Ishikawa (cell line): Measurements from ENCODE around the gene SINHCAF.

Source experiments
- CEBPB ChIP-seq: IDR thresholded peaks from 2 replicates; pipeline ENCODE4 v1.6.1; 2012
- CREB1 ChIP-seq: IDR thresholded peaks from 2 replicates; pipeline ENCODE4 v1.6.1; 2012; ENCODE audit warnings: low read depth
- EGR1 ChIP-seq: IDR thresholded peaks from 2 replicates; pipeline ENCODE4 v1.6.1; 2012
- EP300 ChIP-seq: IDR thresholded peaks from 2 replicates; pipeline ENCODE4 v1.6.1; 2012; ENCODE audit warnings: borderline replicate concordance
- FOXM1 ChIP-seq: IDR thresholded peaks from 2 replicates; pipeline ENCODE4 v1.6.1; 2012; ENCODE audit warnings: low read depth, borderline replicate concordance
- MAX ChIP-seq: IDR thresholded peaks from 2 replicates; pipeline ENCODE4 v1.6.1; 2012
- NFIC ChIP-seq: IDR thresholded peaks from 2 replicates; pipeline ENCODE4 v1.6.1; 2012
- RAD21 ChIP-seq: IDR thresholded peaks from 2 replicates; pipeline ENCODE4 v1.6.1; 2012; ENCODE audit warnings: low read depth
- TAF1 ChIP-seq: IDR thresholded peaks from 2 replicates; pipeline ENCODE4 v1.6.1; 2012; ENCODE audit warnings: low read depth, mild to moderate bottlenecking
- TCF12 ChIP-seq: IDR thresholded peaks from 2 replicates; pipeline ENCODE4 v1.6.1; 2012; ENCODE audit warnings: low read depth
- TEAD4 ChIP-seq: IDR thresholded peaks from 2 replicates; pipeline ENCODE4 v1.6.1; 2012
- YY1 ChIP-seq: IDR thresholded peaks from 2 replicates; pipeline ENCODE4 v1.6.1; 2012; ENCODE audit warnings: low read depth
- ZBTB7A ChIP-seq: IDR thresholded peaks from 2 replicates; pipeline ENCODE4 v1.6.1; 2012; ENCODE audit warnings: low read depth
- TF ChIP-seq, protein P1 (sequence below): IDR thresholded peaks from 2 replicates; pipeline ENCODE4 v1.6.1; 2012
- TF ChIP-seq, protein P2 (sequence below): IDR thresholded peaks from 2 replicates; pipeline ENCODE4 v1.6.1; 2012; ENCODE audit warnings: low read depth, mild to moderate bottlenecking

Gene SINHCAF

GRCh38 chr12:31315784-31316465 is 10.0 kb downstream of the SINHCAF start:
- TF ChIP-seq NFIC (no peak), TEAD4 (no peak), EP300 (no peak), CEBPB (0 out of 2 replicates have a peak, but pooled peaks have one; percentile 29)

GRCh38 chr12:31315044-31315715 is 10.8 kb downstream of the SINHCAF start:
- TF ChIP-seq, protein P1, sequence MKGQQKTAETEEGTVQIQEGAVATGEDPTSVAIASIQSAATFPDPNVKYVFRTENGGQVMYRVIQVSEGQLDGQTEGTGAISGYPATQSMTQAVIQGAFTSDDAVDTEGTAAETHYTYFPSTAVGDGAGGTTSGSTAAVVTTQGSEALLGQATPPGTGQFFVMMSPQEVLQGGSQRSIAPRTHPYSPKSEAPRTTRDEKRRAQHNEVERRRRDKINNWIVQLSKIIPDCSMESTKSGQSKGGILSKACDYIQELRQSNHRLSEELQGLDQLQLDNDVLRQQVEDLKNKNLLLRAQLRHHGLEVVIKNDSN = no peak
- TF ChIP-seq NFIC = no peak
- no peak for TF ChIP-seq CEBPB
- TF ChIP-seq YY1 = no peak
- no peak for TF ChIP-seq TEAD4
- no peak for TF ChIP-seq FOXM1
- TF ChIP-seq ZBTB7A = no peak

DNA sequence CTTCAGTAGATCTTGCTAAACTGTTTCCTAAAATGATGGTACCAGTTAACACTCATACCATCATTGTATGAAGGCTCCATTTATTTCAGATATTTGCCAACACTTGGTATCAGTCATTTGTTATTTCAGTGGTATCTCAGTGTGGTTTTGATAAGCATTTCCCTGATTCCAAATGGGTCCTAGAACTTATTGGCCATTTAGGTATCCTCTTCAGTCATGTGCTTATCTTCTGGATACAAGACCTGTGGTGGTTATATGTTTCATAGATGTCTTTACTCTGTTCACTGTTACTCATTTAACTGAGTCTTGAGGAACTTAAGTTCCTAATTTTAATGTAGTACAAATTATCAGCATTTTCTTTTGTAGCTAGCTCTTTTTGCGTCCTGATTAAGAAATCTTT is 13.5 kb downstream of the SINHCAF start:
- no peak for TF ChIP-seq EGR1
- TF ChIP-seq FOXM1 = no peak
- TF ChIP-seq CEBPB = no peak
- TF ChIP-seq TCF12 = no peak
- no peak for TF ChIP-seq MAX
- TF ChIP-seq TEAD4 = no peak
- TF ChIP-seq, protein P2, sequence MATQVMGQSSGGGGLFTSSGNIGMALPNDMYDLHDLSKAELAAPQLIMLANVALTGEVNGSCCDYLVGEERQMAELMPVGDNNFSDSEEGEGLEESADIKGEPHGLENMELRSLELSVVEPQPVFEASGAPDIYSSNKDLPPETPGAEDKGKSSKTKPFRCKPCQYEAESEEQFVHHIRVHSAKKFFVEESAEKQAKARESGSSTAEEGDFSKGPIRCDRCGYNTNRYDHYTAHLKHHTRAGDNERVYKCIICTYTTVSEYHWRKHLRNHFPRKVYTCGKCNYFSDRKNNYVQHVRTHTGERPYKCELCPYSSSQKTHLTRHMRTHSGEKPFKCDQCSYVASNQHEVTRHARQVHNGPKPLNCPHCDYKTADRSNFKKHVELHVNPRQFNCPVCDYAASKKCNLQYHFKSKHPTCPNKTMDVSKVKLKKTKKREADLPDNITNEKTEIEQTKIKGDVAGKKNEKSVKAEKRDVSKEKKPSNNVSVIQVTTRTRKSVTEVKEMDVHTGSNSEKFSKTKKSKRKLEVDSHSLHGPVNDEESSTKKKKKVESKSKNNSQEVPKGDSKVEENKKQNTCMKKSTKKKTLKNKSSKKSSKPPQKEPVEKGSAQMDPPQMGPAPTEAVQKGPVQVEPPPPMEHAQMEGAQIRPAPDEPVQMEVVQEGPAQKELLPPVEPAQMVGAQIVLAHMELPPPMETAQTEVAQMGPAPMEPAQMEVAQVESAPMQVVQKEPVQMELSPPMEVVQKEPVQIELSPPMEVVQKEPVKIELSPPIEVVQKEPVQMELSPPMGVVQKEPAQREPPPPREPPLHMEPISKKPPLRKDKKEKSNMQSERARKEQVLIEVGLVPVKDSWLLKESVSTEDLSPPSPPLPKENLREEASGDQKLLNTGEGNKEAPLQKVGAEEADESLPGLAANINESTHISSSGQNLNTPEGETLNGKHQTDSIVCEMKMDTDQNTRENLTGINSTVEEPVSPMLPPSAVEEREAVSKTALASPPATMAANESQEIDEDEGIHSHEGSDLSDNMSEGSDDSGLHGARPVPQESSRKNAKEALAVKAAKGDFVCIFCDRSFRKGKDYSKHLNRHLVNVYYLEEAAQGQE = no peak
- TF ChIP-seq CREB1 = no peak
- no peak for TF ChIP-seq NFIC
- TF ChIP-seq EP300 = no peak
- TF ChIP-seq TAF1 = no peak
- TF ChIP-seq YY1 = no peak

DNA sequence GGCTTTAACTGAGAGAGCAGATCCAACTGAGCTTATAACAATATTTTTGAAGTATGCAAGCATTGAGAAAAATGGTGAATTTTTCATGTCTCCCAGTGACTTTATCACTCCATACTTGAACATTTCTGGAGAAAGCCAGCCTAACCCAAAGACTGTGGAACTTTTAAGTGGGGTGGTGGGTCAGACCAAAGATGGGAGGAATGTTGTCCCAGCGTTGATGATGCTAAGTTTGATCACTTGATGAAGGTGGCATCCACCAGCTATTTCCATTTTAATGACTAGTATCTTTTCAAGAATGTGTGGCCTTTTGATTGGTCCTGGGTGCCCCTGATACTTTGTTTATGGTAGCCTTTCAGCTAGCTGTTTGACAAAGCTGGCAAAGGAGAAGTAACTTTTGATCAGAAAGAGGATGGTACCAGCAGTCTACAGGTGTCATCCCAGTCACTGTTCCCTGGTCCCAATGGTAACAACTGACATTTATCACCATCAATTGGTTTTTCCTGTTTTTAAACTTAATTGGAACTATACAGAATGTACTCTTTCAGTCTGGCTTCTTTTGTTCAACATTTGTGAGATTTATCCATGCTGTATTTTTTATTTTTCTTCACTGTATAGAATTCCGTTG is 14.2 kb downstream of the SINHCAF start:
- TF ChIP-seq RAD21 = no peak
- no peak for TF ChIP-seq CEBPB
- TF ChIP-seq, protein P1 = no peak
- no peak for TF ChIP-seq TAF1
- TF ChIP-seq TEAD4 = no peak
- TF ChIP-seq NFIC = no peak
- TF ChIP-seq TCF12 = no peak
- TF ChIP-seq, protein P2 = no peak
- TF ChIP-seq EP300 = no peak
- TF ChIP-seq CREB1 = no peak
- TF ChIP-seq MAX = no peak

- TF ChIP-seq CEBPB = no peak
- no peak for TF ChIP-seq NFIC
- no peak for TF ChIP-seq ZBTB7A
- TF ChIP-seq EP300 = no peak
- no peak for TF ChIP-seq CREB1
- TF ChIP-seq RAD21 = no peak
- TF ChIP-seq TCF12 = no peak
- no peak for TF ChIP-seq YY1
- no peak for TF ChIP-seq MAX
- TF ChIP-seq TAF1 = no peak
- TF ChIP-seq, protein P2 = no peak
- TF ChIP-seq FOXM1 = no peak
- TF ChIP-seq EGR1 = no peak
- TF ChIP-seq, protein P1 = no peak
- no peak for TF ChIP-seq TEAD4
These were observed 15.5 kb downstream of the SINHCAF start for GRCh38 chr12:31310488-31310887.
